AG04450 (cell line): ENCODE measurements around the gene ZNF180. TPM values are rescaled to one million over a fixed set of nuclear protein-coding genes. Genes with fewer than 3 reads are reported as not detected.
"Not testable (repeated sequence)": the region's sequence is repeated elsewhere in the genome, so short reads cannot be mapped to it uniquely, and the experiment has no call there.

ENCODE experiments used
- CTCF ChIA-PET: fragments of 300-600, 350-600 bp; formaldehyde crosslinking; extraction: SDS; loops from one replicate; lab custom pipeline; 2022; ENCODE audit warnings: antibody characterized with exemption, inconsistent platforms; lab: Charles Lee
- POLR2A ChIA-PET: fragments of 350-600 bp; formaldehyde crosslinking; extraction: SDS; loops from one replicate; lab custom pipeline; 2021; ENCODE audit warnings: antibody characterized with exemption, inconsistent platforms; lab: Yijun Ruan, JAX
- DNase-seq: peaks from one replicate; pipeline ENCODE4 v3.0.0-alpha.2; 2011; ENCODE audit warnings: low read depth, low spot score
- H3K27ac ChIP-seq: one replicate; pipeline ENCODE4 v1.5.1; 2012; ENCODE audit warnings: low read depth, low read length, control low read depth
- H3K27me3 ChIP-seq: one replicate; pipeline ENCODE4 v1.6.0; 2012; ENCODE audit warnings: low read length; ENCODE audit not compliant: control insufficient read depth, insufficient read depth
- H3K4me3 ChIP-seq: 2 replicates; pipeline ENCODE4 v1.5.1; 2011; ENCODE audit warnings: mild to moderate bottlenecking, low read depth, low read length, control low read depth
- H3K9me3 ChIP-seq: 2 replicates; pipeline ENCODE4 v1.5.1; 2012; ENCODE audit warnings: low read length; ENCODE audit not compliant: control insufficient read depth, insufficient read depth
- CTCF ChIP-seq: IDR thresholded peaks from 2 replicates; pipeline ENCODE4 v1.5.1; 2011; ENCODE audit warnings: low read depth, low read length, control low read depth, inconsistent platforms
- polyA plus RNA-seq: library from polyadenylated mRNA; depleted of rRNA; stranded (reverse); fragments of >200 nt; gene quantifications from 2 replicates; pipeline ENCODE4 v1.2.3, GENCODE V29; 2011

Gene ZNF180
- polyA plus RNA-seq, 1 experiment, result 2.1 TPM

- DNase-seq, result no peak
- TF ChIP-seq CTCF, result no peak
- Histone ChIP-seq H3K27me3 (peaks cover 3% of the 10 kb centered on the region), H3K27ac (no peak overlapping the region), H3K4me3 (no peak overlapping the region), H3K9me3 (no peaks in the 10 kb centered on the region)
- ChIA-PET POLR2A (no interaction called here), CTCF (no interaction called here)
Measured at GRCh38 chr19:44509478-44509877, 9.2 kb upstream of the ZNF180 start.

DNA sequence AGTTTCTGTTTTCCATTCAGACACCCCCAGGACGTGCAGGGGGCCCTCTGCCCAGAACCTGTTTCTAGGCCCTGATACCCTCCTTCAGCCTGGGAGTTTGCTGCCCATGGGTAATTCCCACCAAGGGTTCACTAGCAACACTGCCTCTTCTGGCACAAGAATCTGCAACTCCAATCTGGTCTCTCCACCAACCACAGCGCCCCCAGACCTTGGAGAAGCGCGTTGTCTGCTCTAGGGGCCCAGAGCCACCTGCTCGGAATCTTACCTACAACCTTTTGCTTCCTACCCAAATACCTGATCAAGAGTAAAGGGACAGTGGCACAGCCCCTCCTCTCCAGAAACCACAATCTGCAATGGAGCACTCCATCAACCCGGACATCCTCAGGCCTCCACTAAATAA, 763 bp downstream of the ZNF180 start:
- Histone ChIP-seq H3K27ac (no peak overlapping the region), H3K4me3 (peak overlapping the region; percentile 96), H3K27me3 (no peaks in the 10 kb centered on the region), H3K9me3 (peaks cover 43% of the 10 kb centered on the region)
- ChIA-PET CTCF (no interaction called here), POLR2A (interaction anchor here (1.0 to 1.3 kb wide), 2 partner anchors 35 to 195 kb away, joined by 3 read pairs; partner anchors contain the start of gene ZNF235)
- DNase-seq, result no peak
- no peak for TF ChIP-seq CTCF

DNA sequence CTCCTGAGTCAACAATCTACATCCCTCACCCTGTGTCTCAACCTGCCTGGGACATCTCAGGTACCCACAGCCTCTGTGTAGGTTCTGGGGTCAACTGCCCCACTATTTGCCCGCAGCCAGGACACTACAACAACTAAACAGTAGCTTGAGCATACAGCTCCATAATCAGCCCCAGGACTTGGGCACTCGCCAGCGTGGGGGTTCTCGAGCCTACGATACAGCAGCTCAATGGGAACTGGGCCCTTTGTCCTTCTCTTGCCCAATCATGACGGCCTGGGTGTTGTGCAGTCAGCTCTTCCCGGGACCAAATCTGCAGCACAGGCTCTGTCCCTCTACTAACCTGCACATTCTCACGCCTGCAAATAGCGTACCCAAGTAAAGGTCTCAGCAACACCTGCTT, 1.3 kb downstream of the ZNF180 start:
- H3K27me3 ChIP-seq, result no peaks in the 10 kb centered on the region
- ChIA-PET POLR2A (no interaction called here), CTCF (no interaction called here)
- no peak overlapping the region for H3K27ac ChIP-seq
- no peak for DNase-seq
- peak overlapping the region; percentile 96 for H3K4me3 ChIP-seq
- H3K9me3 ChIP-seq, result peaks cover 48% of the 10 kb centered on the region
- no peak for TF ChIP-seq CTCF

GRCh38 chr19:44496711-44497110, 3.6 kb downstream of the ZNF180 start:
- POLR2A ChIA-PET, result no interaction called here
- no peak for DNase-seq
- no peak for TF ChIP-seq CTCF
- CTCF ChIA-PET, result no interaction called here
- H3K27me3 ChIP-seq, result no peaks in the 10 kb centered on the region
- H3K27ac ChIP-seq, result no peak overlapping the region
- H3K9me3 ChIP-seq, result peaks cover 69% of the 10 kb centered on the region
- no peak overlapping the region for H3K4me3 ChIP-seq

DNA sequence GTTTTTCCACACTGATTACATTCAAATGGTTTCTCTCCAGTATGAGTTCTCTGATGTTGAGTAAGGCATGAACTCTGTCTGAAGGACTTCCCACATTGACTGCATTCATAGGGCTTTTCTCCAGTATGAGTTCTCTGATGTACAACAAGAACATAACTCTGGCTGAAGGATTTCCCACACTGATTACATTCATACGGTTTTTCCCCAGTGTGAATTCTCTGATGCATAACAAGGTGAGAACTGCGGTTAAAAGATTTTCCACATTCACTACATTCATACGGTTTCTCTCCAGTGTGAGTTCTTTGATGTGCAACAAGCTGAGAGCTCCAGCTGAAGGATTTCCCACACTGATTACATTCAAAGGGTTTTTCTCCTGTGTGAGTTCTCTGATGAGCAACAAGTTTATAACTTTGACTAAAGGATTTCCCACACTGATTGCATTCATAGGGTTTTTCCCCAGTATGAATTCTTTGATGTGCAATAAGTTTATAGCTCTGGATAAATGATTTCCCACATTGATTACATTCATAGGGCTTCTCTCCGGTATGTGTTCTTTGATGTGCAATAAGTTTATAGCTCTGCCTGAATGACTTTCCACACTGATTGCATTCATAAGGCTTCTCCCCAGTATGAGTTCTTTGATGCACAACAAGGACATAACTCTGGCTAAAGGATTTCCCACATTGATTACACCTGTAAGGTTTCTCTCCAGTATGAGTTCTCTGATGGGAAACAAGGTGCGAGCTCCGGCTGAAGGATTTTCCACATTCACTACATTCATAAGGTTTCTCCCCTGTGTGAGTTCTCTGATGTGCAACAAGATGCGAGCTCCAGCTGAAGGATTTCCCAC, 23.5 kb downstream of the ZNF180 start:
- Histone ChIP-seq H3K4me3 (no peak overlapping the region), H3K9me3 (peaks cover 51% of the 10 kb centered on the region)
- CTCF ChIA-PET, result no interaction called here

DNA sequence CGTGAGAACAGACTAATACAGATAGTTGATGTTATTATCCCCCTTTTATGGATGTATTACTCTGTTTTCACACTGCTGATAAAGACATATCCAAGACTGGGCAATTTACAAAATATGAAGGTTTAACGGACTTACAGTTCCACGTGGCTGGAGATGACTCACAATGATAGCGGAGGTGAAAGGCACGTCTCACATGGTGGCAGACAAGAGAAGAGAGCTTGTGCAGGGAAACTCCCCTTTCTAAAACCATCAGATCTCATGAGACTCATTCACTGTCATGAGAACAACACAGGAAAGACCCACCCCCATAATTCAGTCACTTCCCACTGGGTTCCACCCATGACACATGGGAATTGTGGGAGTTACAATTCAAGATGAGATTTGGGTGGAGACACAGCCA, 31.6 kb downstream of the ZNF180 start:
- DNase-seq, CTCF ChIA-PET, H3K27me3 ChIP-seq, POLR2A ChIA-PET, H3K4me3 ChIP-seq, H3K27ac ChIP-seq: not testable (repeated sequence)
- H3K9me3 ChIP-seq, result peaks cover 35% of the 10 kb centered on the region

More for the DNA sequence above, 23.5 kb downstream of the ZNF180 start:
- POLR2A ChIA-PET, result interaction anchor here (0.6 kb wide), 1 partner anchor 189 kb away, joined by 7 read pairs; no protein-coding TSS in a partner anchor
- Histone ChIP-seq H3K27ac (no peak overlapping the region), H3K27me3 (no peaks in the 10 kb centered on the region)
- TF ChIP-seq CTCF, result no peak
- no peak for DNase-seq

DNA sequence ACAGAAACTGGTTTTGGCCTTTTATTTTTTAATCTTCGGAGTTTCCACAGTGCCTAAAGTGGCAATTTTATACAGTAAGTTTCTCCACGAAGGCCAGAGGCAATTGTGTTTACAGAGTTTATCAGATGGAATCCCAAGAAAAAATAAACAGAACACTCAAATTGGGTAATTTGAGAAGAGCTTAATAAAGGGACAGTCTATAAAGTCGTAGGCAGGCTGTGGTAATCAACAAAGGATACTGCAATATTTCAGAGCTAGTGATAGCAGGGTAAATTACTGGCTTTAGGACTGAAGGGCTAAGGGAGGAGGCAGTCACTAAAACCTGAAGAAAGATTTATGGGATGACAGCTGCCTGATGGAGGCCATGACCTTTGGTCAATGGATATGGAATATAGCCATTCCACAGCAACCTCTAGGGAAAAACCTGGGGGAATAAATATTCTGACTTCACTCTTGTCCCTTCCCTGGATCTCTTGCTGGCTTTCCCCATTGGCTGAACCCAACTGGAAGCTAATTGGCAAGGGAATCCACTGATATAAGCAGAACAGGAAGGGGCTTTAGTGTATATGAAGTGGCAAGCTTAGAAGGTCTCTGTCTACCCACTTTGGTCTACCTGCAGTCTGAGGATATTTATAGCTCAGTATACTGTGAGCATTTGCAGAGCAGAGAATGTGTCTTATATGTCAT, 37.6 kb downstream of the ZNF180 start:
- H3K9me3 ChIP-seq, H3K4me3 ChIP-seq, CTCF ChIA-PET, DNase-seq, H3K27me3 ChIP-seq, POLR2A ChIA-PET, H3K27ac ChIP-seq: not testable (repeated sequence)
